ENCODE measurements around the gene ZEB2. TPM values are rescaled to one million over a fixed set of nuclear protein-coding genes. Genes with fewer than 3 reads are reported as not detected.

The ZEB2 gene
- total RNA-seq, 6 donors from 2014 or later, result 104 to 237 (median 148) TPM

GRCh38 chr2:144484201-144484948, 35.5 kb downstream of the ZEB2 start:
- H3K9me3 ChIP-seq, result no peaks in the 10 kb centered on the region
- TF ChIP-seq CTCF (IDR thresholded peaks at IDR 0.05), result no peak
- no peak for TF ChIP-seq EP300 (IDR thresholded peaks at IDR 0.05)
- no peak for TF ChIP-seq POLR2A (IDR thresholded peaks at IDR 0.05)
- no peak for TF ChIP-seq POLR2AphosphoS5 (IDR thresholded peaks at IDR 0.05)
- ATAC-seq (ENCODE audit: low FRiP score in 2 of 2), result no peak
- peaks cover 17 to 40% (median 25%) of the 10 kb centered on the region in 4 donors for H3K4me1 ChIP-seq
- 68 to 69% methylated on average over 5 of the region's 5 CpGs for WGBS, 2 donors
- no peaks in the 10 kb centered on the region for H3K36me3 ChIP-seq
- peak overlapping the region in 3 of 4 donors; percentile 28 to 51 (median 42) for H3K27ac ChIP-seq
- H3K4me3 ChIP-seq, result no peak overlapping the region
- no peaks in the 10 kb centered on the region for H3K27me3 ChIP-seq
- DNase-seq, result no peak

GRCh38 chr2:144481666-144482065, 38.3 kb downstream of the ZEB2 start:
- DNase-seq (no peak), ATAC-seq (ENCODE audit: low FRiP score in 2 of 2) (no peak)
- H3K9me3 ChIP-seq, result no peaks in the 10 kb centered on the region
- no peak overlapping the region for H3K4me3 ChIP-seq
- TF ChIP-seq EP300 (IDR thresholded peaks at IDR 0.05) (no peak), POLR2A (IDR thresholded peaks at IDR 0.05) (no peak), CTCF (IDR thresholded peaks at IDR 0.05) (no peak), POLR2AphosphoS5 (IDR thresholded peaks at IDR 0.05) (no peak)
- WGBS, 2 donors, result 79 to 85% methylated on average over 4 of the region's 4 CpGs
- H3K27ac ChIP-seq, result peak overlapping the region in 3 of 4 donors; percentile 10 to 54 (median 28)
- H3K27me3 ChIP-seq, result no peaks in the 10 kb centered on the region
- H3K36me3 ChIP-seq, result no peaks in the 10 kb centered on the region
- peaks cover 22 to 45% (median 32%) of the 10 kb centered on the region in 4 donors for H3K4me1 ChIP-seq

- H3K27me3 ChIP-seq, result no peaks in the 10 kb centered on the region
- H3K27ac ChIP-seq, result peak overlapping the region; percentile 10 to 54 (median 30)
- H3K9me3 ChIP-seq, result no peaks in the 10 kb centered on the region
- peak in 1 of 2 donors; percentile 7 for DNase-seq
- H3K4me1 ChIP-seq, result peaks cover 22 to 49% (median 37%) of the 10 kb centered on the region in 4 donors
- ATAC-seq (ENCODE audit: low FRiP score in 2 of 2), result no peak
- no peaks in the 10 kb centered on the region for H3K36me3 ChIP-seq
- 50 to 56% methylated on average over 6 of the region's 6 CpGs for WGBS, 2 donors
- no peak overlapping the region for H3K4me3 ChIP-seq
- TF ChIP-seq POLR2AphosphoS5 (IDR thresholded peaks at IDR 0.05), result no peak
- TF ChIP-seq POLR2A (IDR thresholded peaks at IDR 0.05), result no peak
- no peak for TF ChIP-seq CTCF (IDR thresholded peaks at IDR 0.05)
- TF ChIP-seq EP300 (IDR thresholded peaks at IDR 0.05), result no peak
Observed at GRCh38 chr2:144481109-144481508, 38.8 kb downstream of the ZEB2 start.

GRCh38 chr2:144480285-144480684, 39.6 kb downstream of the ZEB2 start:
- DNase-seq (no peak), ATAC-seq (ENCODE audit: low FRiP score in 2 of 2) (no peak)
- no peak overlapping the region for H3K4me3 ChIP-seq
- no peaks in the 10 kb centered on the region for H3K36me3 ChIP-seq
- H3K27ac ChIP-seq, result peak overlapping the region in 3 of 4 donors; percentile 10 to 55 (median 37)
- H3K27me3 ChIP-seq, result no peaks in the 10 kb centered on the region
- 67 to 76% methylated on average over 1 of the region's 1 CpG for WGBS, 2 donors
- no peak for TF ChIP-seq CTCF (IDR thresholded peaks at IDR 0.05)
- no peak for TF ChIP-seq POLR2AphosphoS5 (IDR thresholded peaks at IDR 0.05)
- no peak for TF ChIP-seq POLR2A (IDR thresholded peaks at IDR 0.05)
- no peak for TF ChIP-seq EP300 (IDR thresholded peaks at IDR 0.05)
- H3K4me1 ChIP-seq, result peaks cover 22 to 55% (median 37%) of the 10 kb centered on the region in 4 donors
- H3K9me3 ChIP-seq, result no peaks in the 10 kb centered on the region
